ENCODE data around the gene ZNF697. TPM values are rescaled to one million over a fixed set of nuclear protein-coding genes. Genes with fewer than 3 reads are reported as not detected.

ZNF697 gene
- total RNA-seq, 6 experiments from 2014 or later, result 7.5 to 8.5 (median 8.1) TPM

- H3K27ac Mint-ChIP-seq, result peak overlapping the region; percentile 73; the same call in 1 of the 2 replicates
- no peak overlapping the region for H3K4me3 Mint-ChIP-seq
- no peak for TF ChIP-seq CTCF (IDR thresholded peaks at IDR 0.05)
- no peak for DNase-seq
- peaks cover 13% of the 10 kb centered on the region for H3K36me3 Mint-ChIP-seq (ENCODE audit: low read depth)
- no peaks in the 10 kb centered on the region for H3K27me3 Mint-ChIP-seq (ENCODE audit: insufficient read depth)
- H3K4me1 Mint-ChIP-seq (ENCODE audit: low read depth), result peaks cover 49% of the 10 kb centered on the region
- H3K9me3 Mint-ChIP-seq, result no peaks in the 10 kb centered on the region
Measured at GRCh38 chr1:119632841-119633240, 15.2 kb downstream of the ZNF697 start.

GRCh38 chr1:119632103-119632490, 16.0 kb downstream of the ZNF697 start:
- Mint-ChIP-seq H3K27ac (peak overlapping the region; percentile 73), H3K4me3 (peak overlapping the region; percentile 78), H3K4me1 (ENCODE audit: low read depth) (peaks cover 55% of the 10 kb centered on the region), H3K9me3 (no peaks in the 10 kb centered on the region), H3K36me3 (ENCODE audit: low read depth) (peaks cover 13% of the 10 kb centered on the region), H3K27me3 (ENCODE audit: insufficient read depth) (no peaks in the 10 kb centered on the region)
- no peak for TF ChIP-seq CTCF (IDR thresholded peaks at IDR 0.05)
- DNase-seq, result no peak

GRCh38 chr1:119631433-119632102, 16.5 kb downstream of the ZNF697 start:
- Mint-ChIP-seq H3K27ac (peak overlapping the region; percentile 73), H3K27me3 (ENCODE audit: insufficient read depth) (no peaks in the 10 kb centered on the region), H3K4me1 (ENCODE audit: low read depth) (peaks cover 61% of the 10 kb centered on the region), H3K9me3 (no peaks in the 10 kb centered on the region), H3K4me3 (peak overlapping the region; percentile 78), H3K36me3 (ENCODE audit: low read depth) (peaks cover 13% of the 10 kb centered on the region)
- DNase-seq, result peak; percentile 66
- no peak for TF ChIP-seq CTCF (IDR thresholded peaks at IDR 0.05)

DNA sequence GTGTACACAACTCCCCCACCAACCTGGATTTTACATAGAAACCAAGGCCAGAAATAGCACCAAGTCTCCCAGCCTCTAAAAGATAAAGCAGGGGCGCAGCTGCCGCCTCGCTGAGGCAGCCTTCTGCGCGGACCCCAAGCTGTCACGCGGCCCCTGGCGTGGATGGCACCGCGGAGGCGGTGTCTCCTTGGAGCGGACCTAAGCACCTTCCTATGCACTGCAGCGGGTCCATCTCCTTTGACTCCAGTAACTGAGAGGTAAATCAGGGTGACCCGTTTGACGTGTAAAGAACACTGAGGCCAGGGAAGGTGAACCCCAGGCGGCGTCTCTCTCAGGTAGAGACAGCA, 17.0 kb downstream of the ZNF697 start:
- Mint-ChIP-seq H3K4me1 (ENCODE audit: low read depth) (peaks cover 66% of the 10 kb centered on the region), H3K4me3 (peak overlapping the region; percentile 78), H3K27me3 (ENCODE audit: insufficient read depth) (no peaks in the 10 kb centered on the region), H3K9me3 (no peaks in the 10 kb centered on the region), H3K36me3 (ENCODE audit: low read depth) (peaks cover 13% of the 10 kb centered on the region), H3K27ac (peak overlapping the region; percentile 60)
- no peak for TF ChIP-seq CTCF (IDR thresholded peaks at IDR 0.05)
- no peak for DNase-seq

- H3K9me3 Mint-ChIP-seq, result no peaks in the 10 kb centered on the region
- peak overlapping the region; percentile 17; the same call in 1 of the 2 replicates for H3K4me3 Mint-ChIP-seq
- peak overlapping the region; percentile 62 for H3K27ac Mint-ChIP-seq
- H3K4me1 Mint-ChIP-seq (ENCODE audit: low read depth), result peaks cover 42% of the 10 kb centered on the region
- H3K36me3 Mint-ChIP-seq (ENCODE audit: low read depth), result peaks cover 27% of the 10 kb centered on the region
- DNase-seq, result peak; percentile 35
- no peak for TF ChIP-seq CTCF (IDR thresholded peaks at IDR 0.05)
- H3K27me3 Mint-ChIP-seq (ENCODE audit: insufficient read depth), result no peaks in the 10 kb centered on the region
Measured at GRCh38 chr1:119626841-119627240, 21.2 kb downstream of the ZNF697 start.

Data from HFFc6 (cell line).